ENCODE measurements around the gene ECI1.

ECI1 gene

GRCh38 chr16:2251296-2252111 is at the start of gene ECI1:
ECI1 (minus strand) TSS chr16:2251587; CDS start chr16:2251566, 21 bp downstream.
- Histone ChIP-seq H3K4me1 (ENCODE audit: control insufficient read depth, insufficient read depth, low read length) (peaks cover 10% of the 10 kb centered on the region; the same call in 1 of the 2 replicates), H3K4me3 (ENCODE audit: low read depth, low read length) (peak within 1 kb of the TSS; percentile 74), H3K9ac (ENCODE audit: low read length) (peak within 1 kb of the TSS; percentile 67), H3K27me3 (ENCODE audit: control insufficient read depth, insufficient read depth, low read length) (no peaks in the 10 kb centered on the region), H3K36me3 (ENCODE audit: control insufficient read depth, insufficient read depth, low read length) (peaks cover 57% of the 10 kb centered on the region), H3K9me3 (ENCODE audit: control insufficient read depth, insufficient read depth, low read depth, low read length) (no peaks in the 10 kb centered on the region), H3K27ac (ENCODE audit: low read depth, low read length) (peak within 1 kb of the TSS; percentile 75)

- Histone ChIP-seq H3K27ac (ENCODE audit: low read depth, low read length) (no peak overlapping the region), H3K9me3 (ENCODE audit: control insufficient read depth, insufficient read depth, low read depth, low read length) (no peaks in the 10 kb centered on the region), H3K27me3 (ENCODE audit: control insufficient read depth, insufficient read depth, low read length) (no peaks in the 10 kb centered on the region), H3K9ac (ENCODE audit: low read length) (no peak overlapping the region), H3K4me1 (ENCODE audit: control insufficient read depth, insufficient read depth, low read length) (no peaks in the 10 kb centered on the region), H3K4me3 (ENCODE audit: low read depth, low read length) (no peak overlapping the region), H3K36me3 (ENCODE audit: control insufficient read depth, insufficient read depth, low read length) (no peaks in the 10 kb centered on the region)
These were observed 48.5 kb upstream of the ECI1 start for GRCh38 chr16:2299915-2300192.

- Histone ChIP-seq H3K9ac (ENCODE audit: low read length) (no peak overlapping the region), H3K4me3 (ENCODE audit: low read depth, low read length) (no peak overlapping the region), H3K36me3 (ENCODE audit: control insufficient read depth, insufficient read depth, low read length) (no peaks in the 10 kb centered on the region), H3K4me1 (ENCODE audit: control insufficient read depth, insufficient read depth, low read length) (no peaks in the 10 kb centered on the region), H3K27ac (ENCODE audit: low read depth, low read length) (no peak overlapping the region), H3K27me3 (ENCODE audit: control insufficient read depth, insufficient read depth, low read length) (no peaks in the 10 kb centered on the region), H3K9me3 (ENCODE audit: control insufficient read depth, insufficient read depth, low read depth, low read length) (no peaks in the 10 kb centered on the region)
These were observed 47.9 kb upstream of the ECI1 start for GRCh38 chr16:2299121-2299914.

- Histone ChIP-seq H3K9me3 (ENCODE audit: control insufficient read depth, insufficient read depth, low read depth, low read length) (no peaks in the 10 kb centered on the region), H3K4me1 (ENCODE audit: control insufficient read depth, insufficient read depth, low read length) (no peaks in the 10 kb centered on the region), H3K4me3 (ENCODE audit: low read depth, low read length) (no peak overlapping the region), H3K9ac (ENCODE audit: low read length) (no peak overlapping the region), H3K27ac (ENCODE audit: low read depth, low read length) (no peak overlapping the region), H3K36me3 (ENCODE audit: control insufficient read depth, insufficient read depth, low read length) (no peaks in the 10 kb centered on the region), H3K27me3 (ENCODE audit: control insufficient read depth, insufficient read depth, low read length) (no peaks in the 10 kb centered on the region)
These were observed 47.2 kb upstream of the ECI1 start for GRCh38 chr16:2298621-2299020.

- no peak overlapping the region for H3K27ac ChIP-seq (ENCODE audit: low read depth, low read length)
- no peak overlapping the region for H3K4me3 ChIP-seq (ENCODE audit: low read depth, low read length)
- H3K4me1 ChIP-seq (ENCODE audit: control insufficient read depth, insufficient read depth, low read length), result no peaks in the 10 kb centered on the region
- H3K27me3 ChIP-seq (ENCODE audit: control insufficient read depth, insufficient read depth, low read length), result no peaks in the 10 kb centered on the region
- H3K36me3 ChIP-seq (ENCODE audit: control insufficient read depth, insufficient read depth, low read length), result no peaks in the 10 kb centered on the region
- no peaks in the 10 kb centered on the region for H3K9me3 ChIP-seq (ENCODE audit: control insufficient read depth, insufficient read depth, low read depth, low read length)
- H3K9ac ChIP-seq (ENCODE audit: low read length), result no peak overlapping the region
These were observed 46.1 kb upstream of the ECI1 start for GRCh38 chr16:2297506-2297860.

GRCh38 chr16:2296661-2297505 is 45.5 kb upstream of the ECI1 start:
- no peaks in the 10 kb centered on the region for H3K4me1 ChIP-seq (ENCODE audit: control insufficient read depth, insufficient read depth, low read length)
- H3K27me3 ChIP-seq (ENCODE audit: control insufficient read depth, insufficient read depth, low read length), result no peaks in the 10 kb centered on the region
- no peaks in the 10 kb centered on the region for H3K9me3 ChIP-seq (ENCODE audit: control insufficient read depth, insufficient read depth, low read depth, low read length)
- no peak overlapping the region for H3K9ac ChIP-seq (ENCODE audit: low read length)
- H3K36me3 ChIP-seq (ENCODE audit: control insufficient read depth, insufficient read depth, low read length), result no peaks in the 10 kb centered on the region
- H3K27ac ChIP-seq (ENCODE audit: low read depth, low read length), result no peak overlapping the region
- H3K4me3 ChIP-seq (ENCODE audit: low read depth, low read length), result no peak overlapping the region

- Histone ChIP-seq H3K27ac (ENCODE audit: low read depth, low read length) (no peak overlapping the region), H3K9ac (ENCODE audit: low read length) (no peak overlapping the region), H3K4me1 (ENCODE audit: control insufficient read depth, insufficient read depth, low read length) (no peaks in the 10 kb centered on the region), H3K4me3 (ENCODE audit: low read depth, low read length) (no peak overlapping the region), H3K36me3 (ENCODE audit: control insufficient read depth, insufficient read depth, low read length) (no peaks in the 10 kb centered on the region), H3K9me3 (ENCODE audit: control insufficient read depth, insufficient read depth, low read depth, low read length) (no peaks in the 10 kb centered on the region), H3K27me3 (ENCODE audit: control insufficient read depth, insufficient read depth, low read length) (no peaks in the 10 kb centered on the region)
These were observed 43.8 kb upstream of the ECI1 start for GRCh38 chr16:2295056-2295798.

GRCh38 chr16:2292221-2292620 is 40.8 kb upstream of the ECI1 start:
- no peaks in the 10 kb centered on the region for H3K9me3 ChIP-seq (ENCODE audit: control insufficient read depth, insufficient read depth, low read depth, low read length)
- no peaks in the 10 kb centered on the region for H3K4me1 ChIP-seq (ENCODE audit: control insufficient read depth, insufficient read depth, low read length)
- H3K36me3 ChIP-seq (ENCODE audit: control insufficient read depth, insufficient read depth, low read length), result no peaks in the 10 kb centered on the region
- H3K9ac ChIP-seq (ENCODE audit: low read length), result no peak overlapping the region
- H3K27me3 ChIP-seq (ENCODE audit: control insufficient read depth, insufficient read depth, low read length), result no peaks in the 10 kb centered on the region
- no peak overlapping the region for H3K27ac ChIP-seq (ENCODE audit: low read depth, low read length)
- H3K4me3 ChIP-seq (ENCODE audit: low read depth, low read length), result no peak overlapping the region

- no peaks in the 10 kb centered on the region for H3K4me1 ChIP-seq (ENCODE audit: control insufficient read depth, insufficient read depth, low read length)
- H3K27me3 ChIP-seq (ENCODE audit: control insufficient read depth, insufficient read depth, low read length), result no peaks in the 10 kb centered on the region
- H3K27ac ChIP-seq (ENCODE audit: low read depth, low read length), result no peak overlapping the region
- no peaks in the 10 kb centered on the region for H3K9me3 ChIP-seq (ENCODE audit: control insufficient read depth, insufficient read depth, low read depth, low read length)
- no peak overlapping the region for H3K9ac ChIP-seq (ENCODE audit: low read length)
- no peaks in the 10 kb centered on the region for H3K36me3 ChIP-seq (ENCODE audit: control insufficient read depth, insufficient read depth, low read length)
- H3K4me3 ChIP-seq (ENCODE audit: low read depth, low read length), result no peak overlapping the region
These were observed 37.9 kb upstream of the ECI1 start for GRCh38 chr16:2289282-2289681.

GRCh38 chr16:2288726-2289125 is 37.3 kb upstream of the ECI1 start:
- Histone ChIP-seq H3K4me1 (ENCODE audit: control insufficient read depth, insufficient read depth, low read length) (no peaks in the 10 kb centered on the region), H3K4me3 (ENCODE audit: low read depth, low read length) (no peak overlapping the region), H3K36me3 (ENCODE audit: control insufficient read depth, insufficient read depth, low read length) (no peaks in the 10 kb centered on the region), H3K9me3 (ENCODE audit: control insufficient read depth, insufficient read depth, low read depth, low read length) (no peaks in the 10 kb centered on the region), H3K9ac (ENCODE audit: low read length) (no peak overlapping the region), H3K27ac (ENCODE audit: low read depth, low read length) (no peak overlapping the region), H3K27me3 (ENCODE audit: control insufficient read depth, insufficient read depth, low read length) (no peaks in the 10 kb centered on the region)

Measured in HUES6 (cell line).